BJ (cell line): Measurements from ENCODE around the gene TREX2. TPM values are rescaled to one million over a fixed set of nuclear protein-coding genes. Genes with fewer than 3 reads are reported as not detected.

Experiments used
- CTCF ChIA-PET: fragments of 350-600 bp; formaldehyde crosslinking; extraction: SDS; loops from one replicate; lab custom pipeline; 2021; ENCODE audit warnings: antibody characterized with exemption, inconsistent platforms; lab: Yijun Ruan, JAX
- POLR2A ChIA-PET: fragments of 300-600 bp; sonication (Branson Sonifier 250); formaldehyde crosslinking; extraction: SDS; loops from one replicate; lab custom pipeline; 2021; ENCODE audit warnings: antibody characterized with exemption; lab: Charles Lee
- DNase-seq: peaks from one replicate; pipeline ENCODE4 v3.0.0-alpha.2; 2011; ENCODE audit warnings: low read depth
- H3K27me3 ChIP-seq: 2 replicates; pipeline ENCODE4 v1.6.0; 2011; ENCODE audit warnings: low read length; ENCODE audit not compliant: control insufficient read depth, insufficient read depth
- H3K36me3 ChIP-seq: 2 replicates; pipeline ENCODE4 v1.5.1; 2011; ENCODE audit warnings: low read length; ENCODE audit not compliant: control insufficient read depth, insufficient read depth
- H3K4me3 ChIP-seq: 2 replicates; pipeline ENCODE4 v1.5.1; 2011; ENCODE audit warnings: low read depth, mild to moderate bottlenecking, control low read depth, low read length
- polyA plus RNA-seq: library from polyadenylated mRNA; depleted of rRNA; stranded (reverse); fragments of >200 nt; gene quantifications from 2 replicates; pipeline ENCODE4 v1.2.3, GENCODE V29; 2011
- TF ChIP-seq, protein P1 (sequence below): IDR thresholded peaks from 2 replicates; pipeline ENCODE4 v1.5.1; 2011; ENCODE audit warnings: low read depth, mild to moderate bottlenecking, control low read depth, inconsistent platforms, low read length, moderate library complexity; ENCODE audit not compliant: insufficient read depth

Gene TREX2
- polyA plus RNA-seq, 1 experiment = 1.1 TPM

- DNase-seq = no peak
- Histone ChIP-seq H3K27me3 (no peaks in the 10 kb centered on the region), H3K4me3 (no peak overlapping the region), H3K36me3 (no peaks in the 10 kb centered on the region)
- POLR2A ChIA-PET = interaction anchor here (0.5 kb wide), 1 partner anchor 21 kb away, joined by 3 read pairs; no protein-coding TSS in a partner anchor
- CTCF ChIA-PET = interaction anchor here (0.6 to 8.8 kb wide), 8 partner anchors 15 to 68 kb away, joined by 3 to 132 read pairs (median 4); partner anchors contain the start of gene BGN
- TF ChIP-seq, protein P1, sequence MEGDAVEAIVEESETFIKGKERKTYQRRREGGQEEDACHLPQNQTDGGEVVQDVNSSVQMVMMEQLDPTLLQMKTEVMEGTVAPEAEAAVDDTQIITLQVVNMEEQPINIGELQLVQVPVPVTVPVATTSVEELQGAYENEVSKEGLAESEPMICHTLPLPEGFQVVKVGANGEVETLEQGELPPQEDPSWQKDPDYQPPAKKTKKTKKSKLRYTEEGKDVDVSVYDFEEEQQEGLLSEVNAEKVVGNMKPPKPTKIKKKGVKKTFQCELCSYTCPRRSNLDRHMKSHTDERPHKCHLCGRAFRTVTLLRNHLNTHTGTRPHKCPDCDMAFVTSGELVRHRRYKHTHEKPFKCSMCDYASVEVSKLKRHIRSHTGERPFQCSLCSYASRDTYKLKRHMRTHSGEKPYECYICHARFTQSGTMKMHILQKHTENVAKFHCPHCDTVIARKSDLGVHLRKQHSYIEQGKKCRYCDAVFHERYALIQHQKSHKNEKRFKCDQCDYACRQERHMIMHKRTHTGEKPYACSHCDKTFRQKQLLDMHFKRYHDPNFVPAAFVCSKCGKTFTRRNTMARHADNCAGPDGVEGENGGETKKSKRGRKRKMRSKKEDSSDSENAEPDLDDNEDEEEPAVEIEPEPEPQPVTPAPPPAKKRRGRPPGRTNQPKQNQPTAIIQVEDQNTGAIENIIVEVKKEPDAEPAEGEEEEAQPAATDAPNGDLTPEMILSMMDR = no peak
Observed at GRCh38 chrX:153471663-153472280, 25.9 kb upstream of the TREX2 start.

- CTCF ChIA-PET = interaction anchor here (0.8 to 8.8 kb wide), 8 partner anchors 10 to 44 kb away, joined by 3 to 132 read pairs (median 8); partner anchors contain the start of gene BGN
- TF ChIP-seq, protein P1 = peak; percentile 75
- H3K4me3 ChIP-seq = peak within 1 kb of the TSS; percentile 60
- H3K27me3 ChIP-seq = no peaks in the 10 kb centered on the region
- no peak for DNase-seq
- POLR2A ChIA-PET = interaction anchor here (0.6 kb wide), 2 partner anchors 16 to 36 kb away, joined by 3 to 5 read pairs; no protein-coding TSS in a partner anchor
- H3K36me3 ChIP-seq = no peaks in the 10 kb centered on the region
Observed at GRCh38 chrX:153470411-153471363, 24.8 kb upstream of the TREX2 start, which contains the start of gene HAUS7. Gene HAUS7 (minus strand): TSS chrX:153470576. CDS start chrX:153470557, 19 bp downstream.

DNA sequence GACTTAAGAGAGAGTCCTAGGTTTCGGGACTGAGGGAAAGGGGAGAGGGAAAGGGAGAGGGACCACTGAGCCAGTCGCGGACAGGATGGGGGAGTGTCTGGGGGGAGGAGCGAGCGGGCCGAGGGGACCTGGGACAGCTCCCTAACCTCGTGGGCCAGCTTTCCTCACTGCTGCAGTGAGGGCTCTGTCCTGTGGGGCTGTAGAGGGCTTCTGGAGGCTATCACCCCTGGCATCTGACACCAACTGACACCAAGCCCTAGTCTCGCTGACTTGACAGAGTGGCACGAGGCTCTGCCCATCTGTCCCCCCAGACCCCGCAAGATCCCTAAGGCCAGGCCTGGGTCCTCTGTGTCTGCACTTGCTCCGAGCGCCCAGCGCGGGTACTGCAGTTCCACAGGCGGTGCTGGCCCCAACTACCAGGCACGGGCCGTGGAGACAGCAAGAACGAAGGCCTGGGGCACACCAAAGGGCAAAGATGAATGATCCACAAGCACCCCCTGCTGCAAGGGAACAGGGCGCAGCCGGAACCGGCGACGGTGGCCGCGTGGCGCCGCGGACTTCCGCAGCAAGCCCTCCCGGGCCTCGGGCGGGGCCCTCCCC lies 24.1 kb upstream of the TREX2 start:
- Histone ChIP-seq H3K27me3 (no peaks in the 10 kb centered on the region), H3K4me3 (peak overlapping the region; percentile 60), H3K36me3 (no peaks in the 10 kb centered on the region)
- no peak for DNase-seq
- CTCF ChIA-PET = interaction anchor here (0.8 to 8.8 kb wide), 9 partner anchors 9 to 437 kb away, joined by 3 to 132 read pairs (median 6); partner anchors contain the start of gene BGN
- POLR2A ChIA-PET = interaction anchor here (0.6 kb wide), 1 partner anchor 37 kb away, joined by 3 read pairs; no protein-coding TSS in a partner anchor
- TF ChIP-seq, protein P1 = peak; percentile 21; the same call in 1 of the 2 replicates

GRCh38 chrX:153468008-153468580 lies 22.2 kb upstream of the TREX2 start:
- Histone ChIP-seq H3K27me3 (no peaks in the 10 kb centered on the region), H3K36me3 (peaks cover 2% of the 10 kb centered on the region), H3K4me3 (no peak overlapping the region)
- TF ChIP-seq, protein P1 = no peak
- no peak for DNase-seq
- ChIA-PET POLR2A (no interaction called here), CTCF (interaction anchor here (1.2 to 8.8 kb wide), 4 partner anchors 18 to 435 kb away, joined by 3 to 132 read pairs (median 42); partner anchors contain the start of gene BGN)
